Trophoblast cell (in vitro differentiated cells and primary cell): ENCODE results near the gene MBNL2.

Experiments used
- DNase-seq, 2 donors: peaks; one replicate each; pipeline ENCODE4 v3.0.0-alpha.2; 2016
- H2AFZ ChIP-seq: 2 replicates; pipeline ENCODE4 v1.6.1; 2013; ENCODE audit warnings: low read length, moderate library complexity, mild to moderate bottlenecking; ENCODE audit not compliant: insufficient read depth, poor library complexity
- H2AK5ac ChIP-seq: 2 replicates; pipeline ENCODE4 v1.6.1; 2013; ENCODE audit warnings: mild to moderate bottlenecking, low read length
- H2BK120ac ChIP-seq: 2 replicates; pipeline ENCODE4 v1.6.1; 2013; ENCODE audit warnings: low read length, mild to moderate bottlenecking, moderate library complexity; ENCODE audit not compliant: insufficient read depth, poor library complexity
- H2BK12ac ChIP-seq: 2 replicates; pipeline ENCODE4 v1.6.1; 2013; ENCODE audit warnings: mild to moderate bottlenecking, low read length, moderate library complexity
- H2BK5ac ChIP-seq: 2 replicates; pipeline ENCODE4 v1.6.1; 2013; ENCODE audit warnings: low read length, low read depth, moderate library complexity, mild to moderate bottlenecking; ENCODE audit not compliant: poor library complexity
- H3K14ac ChIP-seq: 2 replicates; pipeline ENCODE4 v1.6.1; 2013; ENCODE audit warnings: mild to moderate bottlenecking, low read length
- H3K18ac ChIP-seq: 2 replicates; pipeline ENCODE4 v1.6.1; 2013; ENCODE audit warnings: mild to moderate bottlenecking, low read length
- H3K23ac ChIP-seq: 2 replicates; pipeline ENCODE4 v1.6.1; 2013; ENCODE audit warnings: low read length
- H3K27ac ChIP-seq: 2 replicates; pipeline ENCODE4 v1.5.1; 2013; ENCODE audit warnings: low read depth, mild to moderate bottlenecking, inconsistent platforms, low read length, moderate library complexity
- H3K27me3 ChIP-seq: 2 replicates; pipeline ENCODE4 v1.6.1; 2013; ENCODE audit warnings: inconsistent platforms, mild to moderate bottlenecking, low read length, moderate library complexity; ENCODE audit not compliant: insufficient read depth
- H3K36me3 ChIP-seq, 2 experiments: 1 replicate in 1 of 2; 2 replicates in 1 of 2; pipeline ENCODE4 v1.6.1; 2013; ENCODE audit warnings: low read length in 2 of 2, mild to moderate bottlenecking in 2 of 2, moderate library complexity in 1 of 2; ENCODE audit not compliant: insufficient read depth in 2 of 2, control insufficient read depth in 1 of 2
- H3K4ac ChIP-seq: 2 replicates; pipeline ENCODE4 v1.6.1; 2013; ENCODE audit warnings: low read depth, mild to moderate bottlenecking, low read length, moderate library complexity
- H3K4me1 ChIP-seq, 2 experiments: 1 replicate in 1 of 2; 2 replicates in 1 of 2; pipeline ENCODE4 v1.6.1; 2013; ENCODE audit warnings: low read length in 2 of 2, mild to moderate bottlenecking in 2 of 2, moderate library complexity in 1 of 2; ENCODE audit not compliant: insufficient read depth in 2 of 2, control insufficient read depth in 1 of 2
- H3K4me2 ChIP-seq: 2 replicates; pipeline ENCODE4 v1.6.1; 2013; ENCODE audit warnings: inconsistent platforms, mild to moderate bottlenecking, low read length, moderate library complexity
- H3K4me3 ChIP-seq: 2 replicates; pipeline ENCODE4 v1.5.1; 2013; ENCODE audit warnings: mild to moderate bottlenecking, low read depth, low read length, inconsistent platforms
- H3K79me1 ChIP-seq: one replicate; pipeline ENCODE4 v1.6.1; 2013; ENCODE audit warnings: low read length
- H3K79me2 ChIP-seq: 2 replicates; pipeline ENCODE4 v1.6.1; 2013; ENCODE audit warnings: low read length, mild to moderate bottlenecking; ENCODE audit not compliant: control insufficient read depth, insufficient read depth, poor library complexity
- H3K9ac ChIP-seq: 2 replicates; pipeline ENCODE4 v1.6.1; 2013; ENCODE audit warnings: mild to moderate bottlenecking, low read length
- H3K9me3 ChIP-seq: 2 replicates; pipeline ENCODE4 v1.6.1; 2013; ENCODE audit warnings: low read depth, mild to moderate bottlenecking, control low read depth, inconsistent platforms, low read length; ENCODE audit not compliant: insufficient read depth
- H4K12ac ChIP-seq: 2 replicates; pipeline ENCODE4 v1.6.1; 2013; ENCODE audit warnings: low read depth, mild to moderate bottlenecking, low read length, moderate library complexity
- H4K8ac ChIP-seq: 2 replicates; pipeline ENCODE4 v1.6.1; 2013; ENCODE audit warnings: low read depth, mild to moderate bottlenecking, low read length, moderate library complexity
- H4K91ac ChIP-seq: one replicate; pipeline ENCODE4 v1.6.1; 2013; ENCODE audit warnings: low read depth, mild to moderate bottlenecking, low read length, moderate library complexity
- WGBS: extraction: QIAGEN DNeasy Blood & Tissue Kit; methylation state at CpG from one replicate; pipeline ENCODE4 v1.1.7; 2013; ENCODE audit warnings: missing lambda C conversion rate; ENCODE audit not compliant: insufficient read length, insufficient coverage; ENCODE audit errors: extremely low coverage; 5-methylcytosine and 5-hydroxymethylcytosine counted together

Gene MBNL2

GRCh38 chr13:97252735-97253134, 30.6 kb downstream of the MBNL2 start:
- H4K12ac ChIP-seq = no peak overlapping the region
- DNase-seq = no peak
- H2BK5ac ChIP-seq = no peak overlapping the region
- peaks cover 3% of the 10 kb centered on the region for H3K79me2 ChIP-seq
- WGBS = no CpG with 5 or more reads among the region's 1 CpG
- H3K27ac ChIP-seq = no peak overlapping the region
- H3K14ac ChIP-seq = no peak overlapping the region
- no peak overlapping the region for H3K18ac ChIP-seq
- H3K4me1 ChIP-seq = peaks cover 10 to 19% of the 10 kb centered on the region in 2 experiments
- H4K91ac ChIP-seq = no peak overlapping the region
- no peaks in the 10 kb centered on the region for H3K27me3 ChIP-seq
- no peak overlapping the region for H2AK5ac ChIP-seq
- no peak overlapping the region for H3K4me2 ChIP-seq
- H2BK12ac ChIP-seq = no peak overlapping the region
- H2AFZ ChIP-seq = no peak overlapping the region
- no peak overlapping the region for H3K4me3 ChIP-seq
- H3K9me3 ChIP-seq = no peaks in the 10 kb centered on the region
- H3K79me1 ChIP-seq = peaks cover 5% of the 10 kb centered on the region
- H2BK120ac ChIP-seq = no peak overlapping the region
- H3K9ac ChIP-seq = no peak overlapping the region
- H3K4ac ChIP-seq = no peak overlapping the region
- peaks cover 0 to 5% of the 10 kb centered on the region in 2 experiments for H3K36me3 ChIP-seq
- no peak overlapping the region for H4K8ac ChIP-seq
- no peak overlapping the region for H3K23ac ChIP-seq

- Histone ChIP-seq H3K27me3 (no peaks in the 10 kb centered on the region), H3K14ac (no peak overlapping the region), H3K9me3 (no peaks in the 10 kb centered on the region), H2AFZ (no peak overlapping the region), H4K91ac (no peak overlapping the region), H2AK5ac (no peak overlapping the region), H3K4me1 (peaks cover 9 to 21% of the 10 kb centered on the region in 2 experiments), H3K79me2 (peaks cover 9% of the 10 kb centered on the region), H2BK5ac (no peak overlapping the region), H3K18ac (no peak overlapping the region), H3K4me2 (no peak overlapping the region), H3K9ac (no peak overlapping the region), H3K23ac (no peak overlapping the region), H3K79me1 (peaks cover 11% of the 10 kb centered on the region), H4K8ac (no peak overlapping the region), H3K4ac (peak overlapping the region; percentile 10), H3K4me3 (no peak overlapping the region), H3K36me3 (peaks cover 0 to 3% of the 10 kb centered on the region in 2 experiments), H2BK12ac (no peak overlapping the region), H2BK120ac (no peak overlapping the region), H4K12ac (no peak overlapping the region), H3K27ac (no peak overlapping the region)
- no CpG with 5 or more reads among the region's 8 CpGs for WGBS
- peak; percentile 62 to 65 for DNase-seq
These were observed 31.6 kb downstream of the MBNL2 start for GRCh38 chr13:97253581-97254293.

- no peak overlapping the region for H4K8ac ChIP-seq
- no peak overlapping the region for H4K91ac ChIP-seq
- no peak overlapping the region for H3K4me3 ChIP-seq
- H2AFZ ChIP-seq = no peak overlapping the region
- peaks cover 17% of the 10 kb centered on the region for H3K79me2 ChIP-seq
- peak overlapping the region; percentile 84 for H3K27ac ChIP-seq
- H3K14ac ChIP-seq = no peak overlapping the region
- no peak overlapping the region for H4K12ac ChIP-seq
- H3K4me2 ChIP-seq = no peak overlapping the region
- no peak overlapping the region for H3K23ac ChIP-seq
- H3K18ac ChIP-seq = no peak overlapping the region
- no peaks in the 10 kb centered on the region for H3K9me3 ChIP-seq
- DNase-seq = no peak
- peaks cover 3 to 6% of the 10 kb centered on the region in 2 experiments for H3K36me3 ChIP-seq
- no peak overlapping the region for H3K4ac ChIP-seq
- peaks cover 17 to 31% of the 10 kb centered on the region in 2 experiments for H3K4me1 ChIP-seq
- no peak overlapping the region for H2BK12ac ChIP-seq
- H2AK5ac ChIP-seq = no peak overlapping the region
- H3K79me1 ChIP-seq = peaks cover 21% of the 10 kb centered on the region
- WGBS = no CpG with 5 or more reads among the region's 2 CpGs
- H2BK5ac ChIP-seq = no peak overlapping the region
- no peaks in the 10 kb centered on the region for H3K27me3 ChIP-seq
- H3K9ac ChIP-seq = no peak overlapping the region
- H2BK120ac ChIP-seq = no peak overlapping the region
These were observed 32.7 kb downstream of the MBNL2 start for GRCh38 chr13:97254816-97255215.

GRCh38 chr13:97255515-97256021, 33.4 kb downstream of the MBNL2 start:
- Histone ChIP-seq H3K27ac (peak overlapping the region; percentile 84), H4K12ac (no peak overlapping the region), H2AFZ (no peak overlapping the region), H4K91ac (no peak overlapping the region), H3K4me2 (no peak overlapping the region), H3K4me3 (no peak overlapping the region), H3K4me1 (peaks cover 23 to 38% of the 10 kb centered on the region in 2 experiments), H3K9me3 (no peaks in the 10 kb centered on the region), H3K23ac (no peak overlapping the region), H3K18ac (no peak overlapping the region), H3K79me2 (peaks cover 24% of the 10 kb centered on the region), H2BK12ac (no peak overlapping the region), H3K14ac (no peak overlapping the region), H3K79me1 (peaks cover 28% of the 10 kb centered on the region), H2AK5ac (no peak overlapping the region), H4K8ac (no peak overlapping the region), H3K27me3 (no peaks in the 10 kb centered on the region), H2BK120ac (no peak overlapping the region), H3K4ac (no peak overlapping the region), H3K9ac (no peak overlapping the region), H3K36me3 (peaks cover 3 to 6% of the 10 kb centered on the region in 2 experiments), H2BK5ac (peak overlapping the region; percentile 8)
- peak in 1 of 2 donors; percentile 56 for DNase-seq
- no CpG with 5 or more reads among the region's 3 CpGs for whole genome bisulfite sequencing
